WERI-Rb-1 (cell line): ENCODE results near the gene NMUR2.

ENCODE experiments used
- DNase-seq: peaks from one replicate; pipeline ENCODE4 v3.0.0-alpha.2; 2020
- H3K27ac ChIP-seq: fragments of 250-450 bp; sonication (Bioruptor Pico); 2 replicates; pipeline ENCODE4 v1.5.1; 2020; ENCODE audit warnings: mild to moderate bottlenecking, moderate library complexity
- H3K27me3 ChIP-seq: fragments of 250-450 bp; sonication (Bioruptor Pico); 2 replicates; pipeline ENCODE4 v1.5.1; 2021; ENCODE audit warnings: mild to moderate bottlenecking, low read depth, moderate library complexity; ENCODE audit not compliant: insufficient read depth, severe bottlenecking
- H3K36me3 ChIP-seq: fragments of 250-450 bp; sonication (Bioruptor Pico); 2 replicates; pipeline ENCODE4 v1.5.1; 2020; ENCODE audit warnings: mild to moderate bottlenecking, moderate library complexity
- H3K4me3 ChIP-seq: 2 replicates; pipeline ENCODE4 v1.5.1; 2011; ENCODE audit warnings: low read depth, mild to moderate bottlenecking, control low read depth, low read length
- H3K9me3 ChIP-seq: fragments of 250-450 bp; sonication (Bioruptor Pico); 2 replicates; pipeline ENCODE4 v1.5.1; 2021; ENCODE audit warnings: mild to moderate bottlenecking, moderate library complexity; ENCODE audit not compliant: severe bottlenecking
- TF ChIP-seq, protein P1 (sequence below): IDR thresholded peaks from 2 replicates; pipeline ENCODE4 v1.5.1; 2011; ENCODE audit warnings: low read depth, mild to moderate bottlenecking, control low read depth, inconsistent platforms, low read length

The NMUR2 gene

DNA sequence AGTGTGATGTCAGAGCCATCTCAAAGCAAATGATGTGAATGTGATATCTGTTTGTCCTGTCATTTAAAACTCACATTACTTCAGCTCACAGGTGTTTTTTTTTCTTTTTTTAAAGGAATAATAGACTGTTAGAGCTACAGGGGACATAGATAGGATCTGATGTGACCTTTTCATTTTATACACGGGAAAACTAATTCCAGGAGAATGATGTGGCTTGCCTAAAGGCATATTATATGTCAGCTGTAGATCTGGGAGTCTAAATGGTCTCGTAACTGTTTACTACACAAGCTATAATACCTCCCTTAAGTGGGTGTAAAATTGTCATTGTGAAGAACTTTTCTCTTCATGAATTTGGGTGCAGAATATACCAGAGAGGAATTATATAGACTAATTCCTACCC, 2.0 kb downstream of the NMUR2 start:
- H3K9me3 ChIP-seq, result no peaks in the 10 kb centered on the region
- TF ChIP-seq, protein P1, sequence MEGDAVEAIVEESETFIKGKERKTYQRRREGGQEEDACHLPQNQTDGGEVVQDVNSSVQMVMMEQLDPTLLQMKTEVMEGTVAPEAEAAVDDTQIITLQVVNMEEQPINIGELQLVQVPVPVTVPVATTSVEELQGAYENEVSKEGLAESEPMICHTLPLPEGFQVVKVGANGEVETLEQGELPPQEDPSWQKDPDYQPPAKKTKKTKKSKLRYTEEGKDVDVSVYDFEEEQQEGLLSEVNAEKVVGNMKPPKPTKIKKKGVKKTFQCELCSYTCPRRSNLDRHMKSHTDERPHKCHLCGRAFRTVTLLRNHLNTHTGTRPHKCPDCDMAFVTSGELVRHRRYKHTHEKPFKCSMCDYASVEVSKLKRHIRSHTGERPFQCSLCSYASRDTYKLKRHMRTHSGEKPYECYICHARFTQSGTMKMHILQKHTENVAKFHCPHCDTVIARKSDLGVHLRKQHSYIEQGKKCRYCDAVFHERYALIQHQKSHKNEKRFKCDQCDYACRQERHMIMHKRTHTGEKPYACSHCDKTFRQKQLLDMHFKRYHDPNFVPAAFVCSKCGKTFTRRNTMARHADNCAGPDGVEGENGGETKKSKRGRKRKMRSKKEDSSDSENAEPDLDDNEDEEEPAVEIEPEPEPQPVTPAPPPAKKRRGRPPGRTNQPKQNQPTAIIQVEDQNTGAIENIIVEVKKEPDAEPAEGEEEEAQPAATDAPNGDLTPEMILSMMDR, result no peak
- H3K4me3 ChIP-seq, result no peak overlapping the region
- peaks cover 3% of the 10 kb centered on the region for H3K27me3 ChIP-seq
- no peak overlapping the region for H3K27ac ChIP-seq
- no peak for DNase-seq
- no peaks in the 10 kb centered on the region for H3K36me3 ChIP-seq

DNA sequence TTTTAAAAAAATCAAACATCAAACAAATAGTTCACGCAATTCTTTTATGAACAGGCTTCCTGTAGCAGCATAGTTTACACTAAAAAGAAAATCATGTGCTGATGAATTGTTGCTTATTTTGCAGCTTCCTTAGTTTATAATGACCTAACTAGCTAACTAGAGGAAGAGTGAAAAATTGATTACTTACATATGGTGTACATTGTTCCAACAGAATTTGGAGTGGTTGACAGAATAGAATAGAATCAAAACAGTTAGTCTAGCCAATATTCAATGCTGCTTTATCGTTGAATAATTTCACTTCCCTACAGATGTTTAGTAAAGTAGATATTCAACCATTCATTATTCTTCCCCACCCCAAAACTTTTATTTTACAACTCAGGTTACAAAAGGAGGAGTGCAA, 4.2 kb downstream of the NMUR2 start:
- peaks cover 3% of the 10 kb centered on the region for H3K27me3 ChIP-seq
- no peak overlapping the region for H3K4me3 ChIP-seq
- TF ChIP-seq, protein P1, result no peak
- DNase-seq, result no peak
- H3K9me3 ChIP-seq, result no peaks in the 10 kb centered on the region
- no peak overlapping the region for H3K27ac ChIP-seq
- H3K36me3 ChIP-seq, result no peaks in the 10 kb centered on the region

DNA sequence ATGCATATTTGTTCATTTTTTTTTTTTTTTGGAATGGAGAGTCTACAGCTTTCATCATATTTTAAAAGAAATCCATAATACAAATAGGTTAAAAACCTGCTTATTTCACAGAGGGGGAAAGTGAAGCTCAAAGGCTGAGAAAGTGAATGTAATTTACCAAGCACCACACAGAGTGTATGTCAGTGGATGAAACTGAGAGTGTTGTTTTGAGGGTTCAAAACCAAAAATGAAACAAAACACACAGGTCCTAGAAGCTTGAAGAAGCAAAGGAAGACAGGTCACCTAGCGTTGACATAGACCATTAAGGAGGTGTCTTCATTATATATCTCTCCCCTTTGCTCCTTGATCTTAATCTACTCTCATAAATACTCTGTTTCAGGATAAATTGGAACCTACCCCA, 7.5 kb downstream of the NMUR2 start:
- Histone ChIP-seq H3K9me3 (no peaks in the 10 kb centered on the region), H3K27ac (no peak overlapping the region), H3K4me3 (no peak overlapping the region), H3K27me3 (peaks cover 3% of the 10 kb centered on the region), H3K36me3 (no peaks in the 10 kb centered on the region)
- TF ChIP-seq, protein P1, result no peak
- no peak for DNase-seq

DNA sequence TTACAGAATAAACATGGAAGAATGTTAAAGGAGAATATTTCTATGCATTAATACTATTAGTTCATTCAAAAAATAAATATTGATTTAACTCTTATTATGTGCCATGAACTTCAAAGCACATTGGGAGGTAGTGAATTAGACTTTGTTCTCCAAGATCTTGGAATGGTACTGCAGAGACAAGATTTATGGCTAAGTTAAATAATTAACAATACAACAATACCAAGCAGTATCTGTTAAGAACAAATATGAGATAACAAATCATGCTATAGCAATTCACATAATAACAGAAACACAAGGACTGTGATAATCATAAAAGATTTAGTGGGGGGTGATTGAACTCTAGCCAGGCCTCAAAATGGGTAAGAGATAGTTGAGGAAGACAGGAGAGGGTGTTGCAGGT, 11.6 kb downstream of the NMUR2 start:
- no peaks in the 10 kb centered on the region for H3K36me3 ChIP-seq
- peaks cover 3% of the 10 kb centered on the region for H3K9me3 ChIP-seq
- TF ChIP-seq, protein P1, result no peak
- no peak for DNase-seq
- H3K27ac ChIP-seq, result no peak overlapping the region
- H3K27me3 ChIP-seq, result no peaks in the 10 kb centered on the region
- no peak overlapping the region for H3K4me3 ChIP-seq

DNA sequence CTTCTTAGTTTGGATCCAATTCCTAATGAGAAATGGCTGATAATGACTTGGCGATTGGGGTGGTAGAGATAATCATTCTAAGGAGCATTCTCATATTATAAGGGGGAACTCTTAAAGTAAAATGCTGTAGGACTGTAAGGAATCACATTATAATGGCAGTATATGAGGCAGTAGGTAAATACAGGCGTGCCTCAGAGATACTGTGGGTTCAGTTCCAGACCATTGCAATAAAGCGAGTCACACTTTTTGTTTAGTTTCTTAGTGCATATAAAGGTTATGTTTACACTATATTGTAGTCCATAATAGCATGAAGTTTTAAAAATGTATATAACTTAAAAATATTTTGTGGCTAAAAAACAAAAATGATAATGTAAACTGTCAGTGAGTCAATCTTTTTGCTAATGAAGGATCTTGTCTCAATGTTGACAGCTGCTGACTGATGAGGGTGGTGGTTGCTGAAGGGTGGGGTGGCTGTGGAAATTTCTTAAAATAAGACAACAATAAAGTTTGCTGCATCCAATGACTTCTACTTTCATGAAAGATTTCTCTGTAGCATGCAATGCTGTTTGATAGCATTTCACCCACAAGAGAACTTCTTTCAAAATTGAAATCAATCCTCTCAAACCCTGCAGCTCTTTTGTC, 15.8 kb downstream of the NMUR2 start:
- H3K27ac ChIP-seq, result no peak overlapping the region
- no peak overlapping the region for H3K4me3 ChIP-seq
- TF ChIP-seq, protein P1, result no peak

DNA sequence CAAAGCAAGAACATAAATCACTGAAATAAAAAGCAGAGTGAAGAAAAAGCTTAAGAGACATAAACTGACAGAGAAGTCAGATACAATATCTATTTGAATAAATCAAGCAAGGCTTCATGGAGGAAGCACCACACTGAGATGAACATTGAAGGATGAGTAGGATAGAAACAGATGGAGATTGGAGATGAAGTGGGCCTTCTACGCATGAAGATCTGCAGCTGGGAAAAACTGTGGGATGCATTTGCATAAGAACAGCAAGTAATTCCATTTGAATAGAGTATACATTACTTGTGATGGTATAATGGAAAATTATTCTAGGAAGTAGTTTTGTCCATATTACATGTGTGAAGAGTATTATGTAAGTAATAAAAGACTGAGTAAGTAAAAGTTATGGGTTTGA, 16.5 kb downstream of the NMUR2 start:
- H3K27ac ChIP-seq, result no peak overlapping the region
- no peaks in the 10 kb centered on the region for H3K27me3 ChIP-seq
- TF ChIP-seq, protein P1, result no peak
- no peak overlapping the region for H3K4me3 ChIP-seq
- DNase-seq, result no peak
- H3K9me3 ChIP-seq, result peaks cover 3% of the 10 kb centered on the region
- H3K36me3 ChIP-seq, result no peaks in the 10 kb centered on the region

More for the DNA sequence above, 15.8 kb downstream of the NMUR2 start:
- peaks cover 3% of the 10 kb centered on the region for H3K9me3 ChIP-seq
- H3K27me3 ChIP-seq, result no peaks in the 10 kb centered on the region
- DNase-seq, result no peak
- no peaks in the 10 kb centered on the region for H3K36me3 ChIP-seq
